K562 (cell line): ENCODE measurements around the gene TLR8. TPM values are rescaled to one million over a fixed set of nuclear protein-coding genes. Genes with fewer than 3 reads are reported as not detected.

Source experiments
- BDP1 ChIP-seq: IDR thresholded peaks from 3 replicates; pipeline ENCODE4 v1.6.1; 2011; ENCODE audit not compliant: insufficient read length, insufficient read depth
- BMI1 ChIP-seq: fragments of 150-350 bp; IDR thresholded peaks from 2 replicates; pipeline ENCODE4 v1.6.1; 2014; ENCODE audit warnings: low read length
- ELF4 ChIP-seq: fragments of 450-650 bp; formaldehyde crosslinking; IDR thresholded peaks from 2 replicates; pipeline ENCODE4 v1.4.0; 2022; ENCODE audit warnings: missing genetic modification characterization
- HDAC6 ChIP-seq: IDR thresholded peaks from 2 replicates; pipeline ENCODE4 v1.6.1; 2012; ENCODE audit warnings: low read depth, mild to moderate bottlenecking, control low read depth, inconsistent platforms, low read length, moderate library complexity
- HOXB6 ChIP-seq: fragments of 250-450 bp; sonication (Bioruptor Pico); IDR thresholded peaks from 2 replicates; pipeline ENCODE4 v1.5.1; 2022; ENCODE audit warnings: mild to moderate bottlenecking, borderline replicate concordance
- LARP7 ChIP-seq: fragments of 450-650 bp; IDR thresholded peaks from 2 replicates; pipeline ENCODE4 v1.6.1; 2016
- MAFF ChIP-seq: IDR thresholded peaks from 2 replicates; pipeline ENCODE4 v1.6.1; 2012; ENCODE audit warnings: low read length, improper control_type of control experiment
- MCM2 ChIP-seq: fragments of 450-650 bp; IDR thresholded peaks from 2 replicates; pipeline ENCODE4 v1.6.1; 2017; ENCODE audit warnings: low read depth, mild to moderate bottlenecking
- MEF2D ChIP-seq: conservative IDR thresholded peaks from 2 replicates; pipeline ENCODE4 v1.6.1; 2016; ENCODE audit warnings: low read depth, missing genetic modification characterization, missing compliant biosample characterization
- POLR2A ChIP-seq: fragments of 450-650 bp; conservative IDR thresholded peaks from 2 replicates; pipeline ENCODE4 v1.6.1; 2016
- PPARD ChIP-seq: fragments of 250-450 bp; sonication (Bioruptor Pico); IDR thresholded peaks from 2 replicates; pipeline ENCODE4 v1.8.0; 2022; ENCODE audit warnings: inconsistent platforms, mild to moderate bottlenecking, moderate library complexity
- RAD51 ChIP-seq: fragments of 450-650 bp; IDR thresholded peaks from 2 replicates; pipeline ENCODE4 v1.7.1; 2016; ENCODE audit warnings: low read depth, mild to moderate bottlenecking, borderline replicate concordance
- SLC30A9 ChIP-seq: fragments of 250-450 bp; sonication (Bioruptor Pico); IDR thresholded peaks from 2 replicates; pipeline ENCODE4 v1.8.0; 2022; ENCODE audit warnings: mild to moderate bottlenecking, moderate library complexity
- SREBF2 ChIP-seq: sonication (generic); formaldehyde crosslinking; IDR thresholded peaks from 2 replicates; pipeline ENCODE4 v1.4.0; 2020; ENCODE audit warnings: mild to moderate bottlenecking, missing genetic modification reagents
- SRSF1 ChIP-seq: fragments of 200-400 bp; formaldehyde crosslinking; IDR thresholded peaks from 2 replicates; pipeline ENCODE4 v1.6.1; 2017; ENCODE audit warnings: mild to moderate bottlenecking, low read depth, low read length, moderate library complexity
- SRSF3 ChIP-seq: fragments of 200-400 bp; formaldehyde crosslinking; IDR thresholded peaks from 2 replicates; pipeline ENCODE4 v1.6.1; 2016; ENCODE audit warnings: mild to moderate bottlenecking, low read length, moderate library complexity; ENCODE audit not compliant: insufficient read depth
- TARDBP ChIP-seq: fragments of 450-650 bp; IDR thresholded peaks from 2 replicates; pipeline ENCODE4 v1.6.1; 2016
- ZNF12 ChIP-seq: sonication (generic); formaldehyde crosslinking; IDR thresholded peaks from 2 replicates; pipeline ENCODE4 v1.4.0; 2020; ENCODE audit warnings: mild to moderate bottlenecking, missing genetic modification reagents
- ZNF140 ChIP-seq: fragments of 250-450 bp; sonication (Bioruptor Pico); IDR thresholded peaks from 2 replicates; pipeline ENCODE4 v1.8.0; 2021; ENCODE audit warnings: moderate library complexity, mild to moderate bottlenecking, inconsistent platforms
- ZNF165 ChIP-seq: fragments of 250-450 bp; sonication (Bioruptor Pico); IDR thresholded peaks from 2 replicates; pipeline ENCODE4 v1.4.0; 2020; ENCODE audit warnings: borderline replicate concordance
- ZNF766 ChIP-seq: fragments of 200-800 bp; sonication (Bioruptor generic); conservative IDR thresholded peaks from 2 replicates; pipeline ENCODE4 v1.6.1; 2016; ENCODE audit warnings: missing genetic modification characterization, missing compliant biosample characterization
- polyA plus RNA-seq, 8 experiments: library from polyadenylated mRNA; depleted of rRNA in 4 of 8; stranded (reverse) in 5 of 8; unstranded in 3 of 8; fragments of >200 nt; fragmentation: Nextera tagmentation in 2 of 8; fragmentation: Illumina TruSeq in 1 of 8; extraction: Ambion mirVana in 2 of 8; extraction: Trizol in 1 of 8; gene quantifications; 2 replicates each; pipeline versions ENCODE4 v1.2.1 to v1.2.3, GENCODE V29; 2011 to 2014; ENCODE audit warnings: inconsistent platforms in 1 of 8, missing spikeins in 1 of 8
- total RNA-seq, 7 experiments: library from RNA; depleted of rRNA in 6 of 7; stranded (reverse); fragments of >200 nt in 6 of 7; fragmentation: Illumina TruSeq in 2 of 7; extraction: Trizol in 2 of 7; gene quantifications; 2 replicates each; pipeline versions ENCODE4 v1.2.1 to v1.2.3, GENCODE V29; 2011 to 2021; ENCODE audit warnings: low replicate concordance in 1 of 7
- TF ChIP-seq, protein P1 (sequence below): fragments of 250-450 bp; sonication (Bioruptor Pico); IDR thresholded peaks from 2 replicates; pipeline ENCODE4 v1.5.0; 2020; ENCODE audit warnings: mild to moderate bottlenecking, borderline replicate concordance
- TF ChIP-seq, protein P2 (sequence below): sonication (generic); formaldehyde crosslinking; IDR thresholded peaks from 2 replicates; pipeline ENCODE4 v1.5.0; 2020; ENCODE audit warnings: missing genetic modification reagents
- TF ChIP-seq, protein P3 (sequence below): fragments of 450-650 bp; formaldehyde crosslinking; conservative IDR thresholded peaks from 2 replicates; pipeline ENCODE4 v1.4.0; 2022; ENCODE audit warnings: mild to moderate bottlenecking, missing genetic modification characterization
- TF ChIP-seq, protein P4 (sequence below): fragments of 450-650 bp; IDR thresholded peaks from 2 replicates; pipeline ENCODE4 v1.6.1; 2016; ENCODE audit warnings: low read depth, mild to moderate bottlenecking, moderate library complexity

Gene TLR8
- total and polyA plus RNA-seq, 9 of the 15 experiments (the other 6 are each of a cell fraction or from before 2014, with no cell fraction given) = not detected

DNA sequence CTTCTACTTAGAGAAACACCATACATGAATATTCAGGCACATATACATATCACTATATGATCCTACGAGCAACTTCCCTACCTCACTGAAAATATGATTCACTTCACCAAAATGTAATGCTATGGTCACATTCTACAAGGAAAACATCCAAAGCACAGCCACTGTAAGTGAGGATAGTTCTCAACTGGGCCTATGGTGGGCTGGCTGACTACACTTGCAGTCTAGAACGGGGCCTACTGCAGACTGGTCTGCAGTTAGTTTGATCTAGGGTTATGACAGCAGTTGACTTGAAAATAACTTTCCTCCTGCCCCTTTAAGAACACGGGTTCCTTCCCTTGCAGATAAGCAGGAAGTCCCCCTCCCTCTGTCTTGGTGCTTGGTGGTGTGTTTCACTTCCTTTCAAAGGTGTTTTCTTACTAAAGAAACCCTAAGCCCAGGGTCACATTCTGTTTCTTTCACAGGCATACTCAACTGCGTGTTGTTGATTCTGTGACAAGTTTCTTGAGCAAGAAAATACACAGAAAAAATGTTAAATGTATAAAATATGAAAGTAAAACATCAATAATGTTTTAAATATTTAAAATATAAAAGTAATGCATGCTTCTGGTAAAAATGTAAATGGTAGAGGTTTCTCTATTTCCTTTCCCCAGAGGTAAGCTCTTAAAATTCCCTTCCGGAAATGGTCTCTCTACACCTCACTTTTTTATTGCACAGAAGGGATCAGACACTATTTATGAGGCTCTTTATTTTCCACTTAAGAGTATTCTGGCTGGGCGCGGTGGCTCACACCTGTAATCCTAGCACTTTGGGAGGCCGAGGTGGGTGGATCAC, 50.5 kb downstream of the TLR8 start (continued):
- TF ChIP-seq TARDBP (no peak), ELF4 (CRISPR knock-in tag) (0 out of 2 replicates have a peak, but pooled peaks have one; percentile 19), SREBF2 (CRISPR knock-in tag) (no peak), MCM2 (no peak), ZNF12 (no peak), BDP1 (no peak), SLC30A9 (CRISPR knock-in tag) (no peak), HDAC6 (no peak), MAFF (no peak), RAD51 (no peak), BMI1 (no peak), SRSF3 (no peak), PPARD (no peak), ZNF140 (CRISPR knock-in tag) (no peak), HOXB6 (CRISPR knock-in tag) (no peak), ZNF766 (CRISPR knock-in tag) (peak; percentile 84), LARP7 (no peak), SRSF1 (no peak), MEF2D (tag) (0 out of 2 replicates have a peak, but pooled peaks have one; percentile 59), POLR2A (peak; percentile 43), ZNF165 (no peak)
- TF ChIP-seq, protein P1, sequence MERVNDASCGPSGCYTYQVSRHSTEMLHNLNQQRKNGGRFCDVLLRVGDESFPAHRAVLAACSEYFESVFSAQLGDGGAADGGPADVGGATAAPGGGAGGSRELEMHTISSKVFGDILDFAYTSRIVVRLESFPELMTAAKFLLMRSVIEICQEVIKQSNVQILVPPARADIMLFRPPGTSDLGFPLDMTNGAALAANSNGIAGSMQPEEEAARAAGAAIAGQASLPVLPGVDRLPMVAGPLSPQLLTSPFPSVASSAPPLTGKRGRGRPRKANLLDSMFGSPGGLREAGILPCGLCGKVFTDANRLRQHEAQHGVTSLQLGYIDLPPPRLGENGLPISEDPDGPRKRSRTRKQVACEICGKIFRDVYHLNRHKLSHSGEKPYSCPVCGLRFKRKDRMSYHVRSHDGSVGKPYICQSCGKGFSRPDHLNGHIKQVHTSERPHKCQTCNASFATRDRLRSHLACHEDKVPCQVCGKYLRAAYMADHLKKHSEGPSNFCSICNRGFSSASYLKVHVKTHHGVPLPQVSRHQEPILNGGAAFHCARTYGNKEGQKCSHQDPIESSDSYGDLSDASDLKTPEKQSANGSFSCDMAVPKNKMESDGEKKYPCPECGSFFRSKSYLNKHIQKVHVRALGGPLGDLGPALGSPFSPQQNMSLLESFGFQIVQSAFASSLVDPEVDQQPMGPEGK (CRISPR knock-in tag) = no peak
- TF ChIP-seq, protein P2, sequence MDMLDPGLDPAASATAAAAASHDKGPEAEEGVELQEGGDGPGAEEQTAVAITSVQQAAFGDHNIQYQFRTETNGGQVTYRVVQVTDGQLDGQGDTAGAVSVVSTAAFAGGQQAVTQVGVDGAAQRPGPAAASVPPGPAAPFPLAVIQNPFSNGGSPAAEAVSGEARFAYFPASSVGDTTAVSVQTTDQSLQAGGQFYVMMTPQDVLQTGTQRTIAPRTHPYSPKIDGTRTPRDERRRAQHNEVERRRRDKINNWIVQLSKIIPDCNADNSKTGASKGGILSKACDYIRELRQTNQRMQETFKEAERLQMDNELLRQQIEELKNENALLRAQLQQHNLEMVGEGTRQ = no peak
- TF ChIP-seq, protein P3, sequence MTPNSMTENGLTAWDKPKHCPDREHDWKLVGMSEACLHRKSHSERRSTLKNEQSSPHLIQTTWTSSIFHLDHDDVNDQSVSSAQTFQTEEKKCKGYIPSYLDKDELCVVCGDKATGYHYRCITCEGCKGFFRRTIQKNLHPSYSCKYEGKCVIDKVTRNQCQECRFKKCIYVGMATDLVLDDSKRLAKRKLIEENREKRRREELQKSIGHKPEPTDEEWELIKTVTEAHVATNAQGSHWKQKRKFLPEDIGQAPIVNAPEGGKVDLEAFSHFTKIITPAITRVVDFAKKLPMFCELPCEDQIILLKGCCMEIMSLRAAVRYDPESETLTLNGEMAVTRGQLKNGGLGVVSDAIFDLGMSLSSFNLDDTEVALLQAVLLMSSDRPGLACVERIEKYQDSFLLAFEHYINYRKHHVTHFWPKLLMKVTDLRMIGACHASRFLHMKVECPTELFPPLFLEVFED (CRISPR knock-in tag) = no peak
- TF ChIP-seq, protein P4, sequence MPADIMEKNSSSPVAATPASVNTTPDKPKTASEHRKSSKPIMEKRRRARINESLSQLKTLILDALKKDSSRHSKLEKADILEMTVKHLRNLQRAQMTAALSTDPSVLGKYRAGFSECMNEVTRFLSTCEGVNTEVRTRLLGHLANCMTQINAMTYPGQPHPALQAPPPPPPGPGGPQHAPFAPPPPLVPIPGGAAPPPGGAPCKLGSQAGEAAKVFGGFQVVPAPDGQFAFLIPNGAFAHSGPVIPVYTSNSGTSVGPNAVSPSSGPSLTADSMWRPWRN = no peak
